ENCODE data around the gene MEGF11.

MEGF11 gene

GRCh38 chr15:66080717-66081398 lies 172.7 kb downstream of the MEGF11 start:
- DNase-seq, result no peak

- DNase-seq, result no peak
Observed at GRCh38 chr15:66078929-66079275, 174.6 kb downstream of the MEGF11 start.

DNA sequence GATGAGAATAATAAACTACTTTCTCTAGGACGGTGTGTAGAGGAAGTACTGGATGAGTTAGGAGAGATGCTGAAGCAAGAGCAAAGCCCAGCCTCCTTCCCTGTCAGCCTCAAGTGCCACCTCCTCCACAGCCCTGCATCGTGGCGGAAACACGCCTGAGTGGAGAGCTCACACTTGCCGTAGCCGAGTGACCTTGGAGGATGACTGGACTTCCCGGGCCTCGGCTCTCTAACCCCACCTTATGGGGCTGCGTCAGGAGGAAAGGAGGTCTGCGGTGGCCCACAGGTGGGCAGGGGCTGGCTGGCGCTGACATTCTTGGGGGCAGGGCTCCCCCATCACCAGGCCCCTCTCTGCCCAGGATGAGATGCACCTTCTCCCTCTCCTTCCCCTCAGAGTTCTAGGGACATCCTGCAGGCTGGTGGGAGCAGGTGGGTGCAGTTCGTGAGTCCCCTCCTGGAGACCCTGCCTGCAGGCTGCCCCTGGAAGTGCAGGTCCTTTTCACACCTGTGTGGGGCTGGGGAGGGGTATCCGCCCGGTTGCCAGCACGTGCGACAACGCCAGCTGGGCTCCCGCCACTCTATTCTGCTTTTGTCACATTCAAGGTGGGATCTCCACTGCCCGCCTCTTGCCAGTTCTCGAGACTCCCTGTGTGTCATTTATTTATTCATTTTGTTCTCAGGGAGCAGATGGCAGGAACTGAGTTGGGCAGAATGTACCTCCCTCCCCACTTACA lies 175.2 kb downstream of the MEGF11 start:
- no peak for DNase-seq

DNA sequence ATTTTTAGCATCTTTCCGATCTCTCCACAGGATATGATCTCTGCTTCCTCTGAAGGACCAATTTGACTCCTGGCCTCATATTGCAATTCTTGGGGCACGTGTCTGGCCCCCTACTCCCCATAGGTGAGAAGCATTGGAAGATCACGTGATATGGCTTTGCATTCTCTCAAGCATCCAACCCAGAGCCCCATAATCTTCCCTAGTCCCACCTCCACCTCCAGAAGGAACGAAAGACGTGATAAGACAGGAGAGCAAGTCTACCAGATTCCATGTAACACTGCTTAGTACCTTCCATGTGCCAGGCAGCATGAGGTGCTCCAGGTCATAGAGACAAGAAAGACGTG lies 176.3 kb downstream of the MEGF11 start:
- no peak for DNase-seq

DNA sequence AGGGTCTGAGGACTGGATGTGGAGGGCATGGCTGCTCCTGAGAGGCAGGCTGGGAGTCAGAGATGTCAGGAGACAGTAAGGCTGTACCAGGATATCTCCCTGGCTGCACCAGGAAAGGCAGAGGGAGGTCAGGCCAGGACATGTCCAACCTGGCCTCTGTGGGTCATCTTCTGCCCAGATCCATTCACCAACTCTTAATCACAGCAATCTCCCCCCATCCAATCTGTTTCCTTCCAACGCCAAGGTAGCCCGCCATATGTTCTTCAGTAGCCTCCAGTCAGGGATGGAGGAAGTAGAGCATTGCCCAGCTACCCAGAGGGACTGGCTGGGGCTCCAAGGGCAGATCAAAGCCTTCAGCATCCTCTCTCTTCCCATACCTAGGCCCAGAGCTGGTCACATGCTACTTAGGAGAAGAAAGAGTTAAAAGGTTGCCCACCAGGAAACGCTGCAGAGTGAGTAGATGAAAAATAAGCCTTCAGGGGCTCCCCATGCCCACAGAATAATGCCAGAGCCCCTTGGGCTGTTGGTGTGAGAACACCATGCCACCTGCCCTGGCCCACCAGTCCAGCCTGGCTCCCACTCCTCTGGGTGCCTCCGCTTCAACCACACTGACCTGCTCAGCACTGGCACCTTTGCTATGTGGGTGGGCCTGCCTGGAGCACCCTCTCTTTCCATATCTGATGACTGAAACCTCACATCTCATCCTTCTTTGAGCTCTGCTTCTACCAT lies 176.8 kb downstream of the MEGF11 start:
- no peak for DNase-seq

DNA sequence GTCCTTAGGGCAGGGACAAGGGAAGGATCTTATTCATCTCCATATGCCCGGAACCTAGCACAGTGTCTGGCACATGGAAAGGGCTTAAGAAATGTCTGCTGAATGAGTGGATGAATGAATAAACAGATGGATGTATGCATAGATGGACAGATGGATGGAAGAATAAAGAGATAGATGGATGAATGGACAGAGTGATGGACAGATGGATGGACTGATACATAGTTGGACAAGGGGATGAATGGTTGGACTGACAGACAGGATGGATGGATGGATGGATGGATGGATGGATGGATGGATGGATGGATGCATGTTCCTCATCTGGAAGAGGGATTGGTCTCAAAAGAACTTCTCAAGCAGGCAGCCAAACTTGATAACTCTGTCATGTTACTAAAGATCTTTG lies 177.6 kb downstream of the MEGF11 start:
- DNase-seq, result no peak

- DNase-seq, result no peak
Observed at GRCh38 chr15:66072616-66073361, 180.8 kb downstream of the MEGF11 start.

GRCh38 chr15:66071921-66072295 lies 181.6 kb downstream of the MEGF11 start:
- no peak for DNase-seq

- no peak for DNase-seq
Observed at GRCh38 chr15:66071160-66071920, 182.2 kb downstream of the MEGF11 start.

DNA sequence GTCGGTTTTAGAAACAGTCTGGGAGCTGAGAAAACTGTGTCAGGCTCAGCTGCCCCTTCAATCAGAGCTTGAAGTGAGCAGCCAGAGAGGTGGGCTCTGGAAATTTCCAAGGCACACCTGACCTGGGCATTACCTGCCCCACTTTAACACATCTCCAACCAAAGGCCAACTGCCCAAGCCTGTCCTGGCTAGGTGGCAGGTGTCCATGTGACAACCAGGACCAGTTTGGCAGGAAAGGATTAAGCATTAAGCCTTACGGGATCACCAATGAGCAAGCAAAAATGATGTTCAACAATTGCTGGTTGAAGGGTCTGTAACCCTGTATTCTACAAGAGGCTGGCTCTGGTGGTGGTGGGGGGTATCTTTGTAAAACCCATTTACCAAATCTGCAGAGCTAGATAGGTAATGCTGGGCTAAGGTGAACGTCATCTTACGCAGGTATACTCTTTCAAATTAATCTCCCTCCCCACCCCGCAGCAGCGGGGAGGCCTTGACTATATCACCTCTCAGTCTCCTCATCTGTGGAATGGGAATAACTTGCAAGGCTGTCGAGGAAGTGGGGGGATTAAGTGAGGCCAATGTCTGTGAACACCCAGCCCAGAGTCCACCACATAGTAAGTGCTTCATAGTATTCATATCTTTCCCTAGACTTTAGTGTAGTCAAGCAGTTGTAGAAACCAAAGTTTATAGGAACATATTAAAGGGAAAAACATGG lies 183.2 kb downstream of the MEGF11 start:
- no peak for DNase-seq

DNA sequence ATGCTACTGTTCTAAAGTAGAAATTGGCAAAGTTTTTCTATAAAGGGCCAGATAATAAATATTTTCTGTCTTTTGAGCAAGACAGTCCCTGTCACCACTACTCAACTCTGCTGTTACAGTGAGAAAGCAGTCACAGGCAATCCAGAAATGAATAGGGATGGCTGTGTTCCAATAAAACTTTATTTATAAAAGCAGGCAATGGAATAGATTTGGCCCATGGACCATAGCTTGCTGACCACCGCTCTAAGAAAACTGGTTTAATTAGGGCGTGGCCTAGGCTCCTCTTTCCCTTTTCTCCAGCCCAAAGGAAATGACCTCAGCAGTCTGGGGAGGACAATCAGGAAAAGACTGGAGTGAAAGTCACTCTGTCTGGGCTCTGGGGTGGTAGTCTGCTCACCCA lies 183.8 kb downstream of the MEGF11 start:
- DNase-seq, result no peak

DNA sequence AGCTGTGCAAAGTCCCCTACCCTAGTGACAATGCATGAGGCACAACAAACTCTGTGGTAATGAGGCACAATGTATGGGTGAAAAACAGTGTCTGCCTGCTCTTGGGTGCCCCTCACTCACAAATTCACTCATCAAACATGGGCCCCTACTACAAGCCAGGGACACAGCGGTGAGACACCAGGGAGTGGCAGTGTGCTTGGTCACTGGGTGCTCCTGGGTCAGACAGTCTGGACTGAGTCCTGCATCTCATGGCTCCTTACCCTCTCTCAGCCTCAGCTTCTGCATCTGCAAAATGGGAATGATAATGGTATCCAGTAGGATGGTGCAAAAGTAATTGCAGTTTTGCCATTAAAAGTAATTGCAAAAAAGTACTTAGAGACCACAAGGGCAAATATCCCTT lies 184.7 kb downstream of the MEGF11 start:
- no peak for DNase-seq

DNA sequence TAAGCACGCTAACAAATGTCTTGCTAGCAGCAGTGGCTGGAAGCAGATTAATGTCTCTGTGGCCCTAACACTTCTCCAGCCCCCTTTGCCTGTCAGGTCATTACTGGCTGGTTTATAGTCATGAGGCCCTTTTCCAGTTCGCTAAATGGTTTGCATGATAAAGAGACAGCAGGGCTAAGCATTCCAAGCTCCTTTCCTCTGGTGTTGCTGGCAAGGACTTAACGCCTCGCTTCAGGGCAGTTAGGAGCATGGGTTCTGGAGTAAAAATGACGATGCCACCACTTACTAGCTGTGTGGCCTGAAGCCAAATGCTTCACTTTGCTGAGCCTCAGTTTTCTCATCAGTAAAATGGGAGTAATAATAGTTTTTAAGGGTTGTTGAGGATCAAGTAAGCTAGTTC lies 185.9 kb downstream of the MEGF11 start:
- DNase-seq, result no peak

- peak; percentile 55 for DNase-seq
Observed at GRCh38 chr15:66066481-66066880, 187.1 kb downstream of the MEGF11 start.

DNA sequence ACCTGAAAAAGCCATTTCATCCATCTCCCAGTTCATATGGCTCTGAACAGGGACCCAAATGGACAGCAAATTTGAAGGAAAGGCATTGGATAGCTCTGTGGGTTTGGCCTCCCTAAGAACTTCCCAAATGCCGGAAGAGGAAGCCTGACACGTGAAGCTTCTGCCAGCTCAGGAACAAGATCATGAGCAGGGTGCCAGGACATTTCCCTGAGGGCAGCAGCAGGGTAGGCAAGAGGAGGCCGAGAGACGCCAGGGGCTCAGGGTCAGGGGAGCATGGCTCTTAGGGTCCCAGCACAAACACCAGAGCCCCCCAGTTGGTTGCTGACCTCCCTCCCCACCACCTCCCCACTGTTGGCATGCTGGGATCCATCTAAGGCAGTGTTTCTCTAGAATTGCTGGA lies 187.5 kb downstream of the MEGF11 start:
- no peak for DNase-seq

DNA sequence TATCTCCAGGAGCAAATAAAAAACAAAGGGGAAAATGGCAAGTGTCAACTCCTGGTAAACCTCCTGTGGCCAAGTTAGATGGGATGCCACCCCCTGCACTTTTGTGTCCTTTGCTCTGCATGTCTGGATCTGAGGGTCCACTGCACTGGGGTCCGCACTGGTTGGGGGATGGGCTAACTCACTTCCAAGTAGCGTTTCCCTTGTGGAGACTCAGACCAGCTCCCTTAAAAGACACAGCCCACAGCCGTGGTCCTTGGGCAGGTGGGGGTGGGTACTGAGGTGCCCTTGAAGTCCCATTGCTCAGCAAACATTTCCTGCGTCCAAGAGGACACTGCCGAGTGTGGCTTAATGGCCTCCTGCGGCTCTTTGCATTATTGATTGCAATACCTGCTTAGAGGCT lies 188.2 kb downstream of the MEGF11 start:
- DNase-seq, result no peak

GRCh38 chr15:66063147-66063546 lies 190.4 kb downstream of the MEGF11 start:
- DNase-seq, result no peak

DNA sequence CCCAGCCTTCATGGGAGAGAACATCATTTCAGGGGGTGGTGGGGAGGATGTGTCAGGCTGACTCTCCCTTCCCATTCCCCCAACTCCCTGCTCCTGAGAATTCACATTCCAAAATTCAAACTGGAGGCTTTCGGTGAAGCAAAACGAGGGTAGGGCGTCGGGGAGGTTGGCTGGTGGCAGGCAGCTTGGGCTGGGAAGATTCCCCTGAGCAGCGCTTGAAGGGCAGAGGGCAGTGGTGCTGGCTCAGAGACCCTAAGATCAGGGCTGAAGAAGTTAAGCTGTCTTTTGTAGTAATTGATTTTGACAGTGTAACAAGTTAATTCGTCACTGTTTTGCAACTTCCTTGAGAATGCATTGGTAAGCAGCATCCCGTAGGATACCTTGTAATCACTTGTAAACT lies 196.5 kb downstream of the MEGF11 start:
- DNase-seq, result no peak

- DNase-seq, result no peak
Observed at GRCh38 chr15:66053991-66054390, 199.6 kb downstream of the MEGF11 start.

DNA sequence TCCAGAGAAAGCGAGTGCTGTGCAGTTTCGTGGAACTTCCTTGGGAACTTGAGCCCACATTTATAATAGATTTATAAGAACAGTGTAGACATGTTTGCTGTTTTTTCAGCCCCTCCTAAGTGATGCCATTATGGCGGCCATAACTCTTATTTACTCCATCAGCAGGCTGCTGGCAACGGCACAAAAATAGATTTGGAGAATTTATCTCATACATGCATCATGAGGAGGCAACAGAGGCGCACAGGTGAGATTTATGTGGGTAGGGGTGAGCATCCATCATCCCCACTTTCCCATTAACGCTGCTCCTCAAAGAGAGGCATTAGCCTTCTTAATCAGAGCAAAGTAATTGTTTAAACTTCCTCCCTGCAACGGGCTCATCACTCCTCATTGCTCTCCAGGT lies 201.7 kb downstream of the MEGF11 start:
- DNase-seq, result no peak

- no peak for DNase-seq
Observed at GRCh38 chr15:66050264-66050663, 203.3 kb downstream of the MEGF11 start.

DNA sequence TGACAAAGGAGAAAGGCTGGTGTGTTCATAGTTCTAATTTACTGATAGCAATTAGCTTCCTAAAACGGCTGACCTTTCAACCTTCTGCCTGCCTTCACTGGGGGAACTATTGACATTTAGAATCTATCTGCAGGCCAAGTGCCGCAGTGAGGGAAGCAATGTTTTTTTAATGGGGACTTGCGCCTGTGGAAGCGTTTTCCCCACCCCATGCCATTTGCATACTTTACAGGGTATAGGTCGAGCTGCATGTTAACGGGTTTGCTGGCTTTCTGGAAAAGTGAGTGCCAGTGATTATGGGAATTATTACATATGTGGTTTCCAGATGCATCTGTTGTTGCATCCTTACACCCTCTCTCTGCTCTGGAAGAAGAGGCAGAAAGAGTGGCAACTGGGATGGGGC lies 204.2 kb downstream of the MEGF11 start:
- no peak for DNase-seq
